GM19463 (cell line): ENCODE results near the gene PRKAG2.
"Not testable (repeated sequence)": the region's sequence is repeated elsewhere in the genome, so short reads cannot be mapped to it uniquely, and the experiment has no call there.

ENCODE experiments used
- ATAC-seq: cut with Tn5 transposase; IDR thresholded peaks from one replicate; pipeline ENCODE4 v1.9.1; 2021; ENCODE audit warnings: mild to moderate bottlenecking, moderate library complexity; ENCODE audit not compliant: unreplicated experiment

The PRKAG2 gene

DNA sequence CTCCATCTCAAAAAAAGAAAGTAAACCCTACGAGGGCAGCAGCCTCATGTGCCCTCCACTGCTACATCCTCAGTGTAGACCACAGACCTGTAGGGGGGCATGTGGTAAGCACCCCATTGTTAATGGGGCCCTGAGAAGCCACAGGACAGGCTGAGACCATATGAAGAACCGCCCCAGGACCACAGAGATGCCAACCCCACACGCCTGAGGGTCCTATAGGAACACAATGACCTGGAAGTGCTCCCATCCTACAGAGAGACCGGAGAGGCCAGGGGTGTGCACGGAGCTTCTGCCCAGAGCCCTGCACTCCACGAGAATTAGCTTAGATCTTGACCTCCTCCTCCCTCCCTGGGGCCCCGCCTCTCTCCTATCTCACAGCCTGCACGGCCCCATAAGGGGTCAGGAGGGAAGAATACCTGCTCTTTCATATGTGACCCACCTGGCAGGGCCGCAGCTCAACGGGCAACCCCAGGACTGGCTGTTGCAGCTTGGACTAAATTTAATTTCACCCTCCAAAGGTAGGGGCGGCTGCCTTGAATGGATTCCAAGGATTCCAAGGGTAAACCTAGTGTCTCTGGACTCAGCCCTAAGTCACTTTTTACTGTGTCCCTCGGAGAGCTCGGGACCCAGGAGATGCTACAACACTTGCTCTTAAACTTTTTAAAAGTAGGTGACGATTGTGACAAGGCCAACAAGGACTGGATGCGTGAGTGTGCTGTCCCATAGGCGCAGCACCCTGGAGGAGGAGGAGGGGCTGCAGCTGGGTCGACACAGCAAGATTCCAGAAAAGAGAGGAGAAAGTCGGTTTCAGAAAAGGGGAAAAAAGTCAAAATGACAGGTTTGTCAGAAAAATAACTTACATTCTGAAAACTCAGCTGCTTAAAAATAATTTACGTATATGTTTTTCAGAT is 24.2 kb downstream of the PRKAG2 start:
- no peak for ATAC-seq

DNA sequence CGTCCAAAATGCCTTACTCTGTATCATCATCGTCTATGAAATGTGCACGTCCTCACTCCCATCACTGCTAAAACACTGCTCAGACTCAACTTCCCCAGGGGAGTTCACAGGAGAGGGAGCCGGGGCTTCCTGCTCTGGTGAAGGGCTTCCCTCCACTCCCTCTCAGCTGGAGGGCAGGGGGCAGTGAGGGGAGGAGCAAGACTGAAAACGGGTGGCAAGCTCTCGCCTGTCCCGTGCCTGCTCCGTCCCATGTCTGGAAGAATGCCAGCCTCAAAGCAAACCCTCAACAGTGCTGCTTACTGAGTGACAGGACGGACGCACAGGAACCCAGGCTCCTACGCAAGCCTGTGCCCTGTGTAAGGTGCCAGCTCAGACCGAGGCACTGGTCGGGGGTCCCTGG is 25.1 kb downstream of the PRKAG2 start:
- ATAC-seq = no peak

GRCh38 chr7:151851145-151851751 is 25.7 kb downstream of the PRKAG2 start:
- peak; percentile 46 for ATAC-seq

GRCh38 chr7:151850491-151851124 is 26.3 kb downstream of the PRKAG2 start:
- ATAC-seq = no peak

- ATAC-seq = no peak
Measured at GRCh38 chr7:151849879-151850260, 27.0 kb downstream of the PRKAG2 start.

DNA sequence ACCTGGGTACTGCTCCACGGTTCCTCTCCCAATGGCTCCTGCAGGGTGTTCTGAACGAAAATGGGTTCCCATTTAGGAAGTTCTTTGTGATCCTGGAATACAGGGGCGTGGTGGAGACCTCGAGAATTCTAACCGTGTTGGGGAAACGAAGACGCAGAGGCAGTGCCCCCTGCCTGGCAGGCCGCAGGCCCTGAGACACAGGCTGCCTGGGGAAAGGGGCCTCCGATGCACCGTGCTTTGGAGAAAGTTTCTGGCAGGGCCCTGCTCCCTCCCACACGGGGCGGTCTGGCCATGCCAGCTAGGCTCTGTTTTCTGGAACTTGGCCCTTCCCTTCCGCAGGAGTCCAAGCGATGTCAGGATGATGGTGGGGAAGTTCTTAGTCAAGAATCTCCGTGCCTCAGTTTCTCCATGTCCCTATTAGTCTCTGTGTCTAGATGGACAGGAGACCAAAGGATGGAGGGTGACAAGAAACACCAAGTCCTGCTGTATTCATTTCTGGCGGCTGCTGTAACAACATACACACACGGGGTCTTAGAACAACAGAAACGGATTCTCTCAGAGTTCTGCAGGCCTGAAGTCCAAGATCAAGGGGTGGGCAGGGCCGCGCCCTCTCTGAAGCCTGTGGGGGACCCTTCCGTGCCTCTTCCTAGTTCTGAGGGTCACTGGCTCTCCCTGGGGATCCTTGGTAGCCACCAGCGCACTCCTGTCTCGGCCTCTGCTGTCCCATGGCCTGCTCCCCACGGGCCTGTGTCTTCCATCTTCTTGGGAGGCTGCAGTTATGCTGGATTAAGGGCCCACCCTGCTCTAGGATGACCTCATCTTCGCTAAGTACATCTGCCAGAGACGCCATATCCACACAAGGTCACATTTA is 27.7 kb downstream of the PRKAG2 start:
- ATAC-seq = no peak

DNA sequence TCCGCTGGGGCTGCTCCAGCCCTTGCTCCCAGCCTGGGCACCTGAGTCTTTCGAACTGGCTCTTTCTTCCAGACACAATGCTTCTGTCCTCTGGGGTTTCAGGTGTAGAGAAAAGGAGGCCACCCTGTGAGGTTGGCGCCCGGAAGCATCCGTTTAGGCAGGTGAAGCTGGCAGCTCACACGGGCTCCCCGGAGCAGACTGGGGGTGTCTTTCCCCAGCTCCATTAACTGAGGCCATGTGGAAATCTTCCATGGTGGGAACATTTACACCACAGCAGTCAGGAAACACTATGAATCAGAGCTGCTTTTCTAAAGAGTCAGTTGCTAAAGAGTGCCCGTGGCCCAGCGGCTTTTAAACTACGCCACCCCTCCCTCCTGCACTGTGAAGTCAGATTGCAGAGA is 29.2 kb downstream of the PRKAG2 start:
- ATAC-seq = no peak

GRCh38 chr7:151847136-151847535 is 29.8 kb downstream of the PRKAG2 start:
- no peak for ATAC-seq

DNA sequence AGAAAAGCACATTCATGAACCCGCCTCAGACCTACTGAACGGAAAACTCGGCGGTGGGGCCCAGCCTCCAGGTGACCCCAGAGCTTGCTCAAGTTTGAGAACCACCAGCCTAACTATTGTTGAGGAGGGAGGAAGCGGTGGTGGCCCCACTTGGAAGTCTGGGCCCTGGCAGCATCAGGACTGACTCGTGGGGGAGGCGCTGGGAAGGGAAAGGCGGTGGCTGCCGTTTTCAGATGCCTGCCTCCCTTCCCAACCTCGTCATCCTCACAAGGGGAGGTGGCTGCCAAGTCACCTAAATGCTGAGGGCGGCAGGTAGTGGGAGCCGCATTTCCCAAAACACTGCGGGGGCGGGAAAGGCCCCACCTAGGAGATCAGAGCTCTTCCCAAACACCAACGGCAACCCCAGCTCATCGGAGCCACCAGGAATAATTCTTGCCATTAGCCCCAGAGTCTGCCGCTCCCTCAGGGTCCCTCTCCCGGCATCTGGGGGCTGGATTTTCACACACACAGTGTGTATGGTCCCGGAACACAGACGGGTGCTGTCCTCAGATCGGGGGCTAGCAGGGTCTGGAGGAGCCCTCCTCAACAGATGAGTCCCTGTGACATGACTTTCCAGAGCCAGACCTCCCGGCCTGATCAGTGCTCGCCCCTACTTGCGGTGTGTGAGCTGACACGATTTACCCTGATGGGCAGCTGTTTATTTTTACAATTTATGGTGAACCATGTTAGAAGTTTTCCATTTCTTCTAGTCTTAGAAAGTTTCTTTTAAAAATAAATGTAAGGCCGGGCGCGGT is 31.3 kb downstream of the PRKAG2 start:
- no peak for ATAC-seq

GRCh38 chr7:151844825-151845200 is 32.1 kb downstream of the PRKAG2 start:
- no peak for ATAC-seq

- no peak for ATAC-seq
Measured at GRCh38 chr7:151844071-151844824, 32.7 kb downstream of the PRKAG2 start.

DNA sequence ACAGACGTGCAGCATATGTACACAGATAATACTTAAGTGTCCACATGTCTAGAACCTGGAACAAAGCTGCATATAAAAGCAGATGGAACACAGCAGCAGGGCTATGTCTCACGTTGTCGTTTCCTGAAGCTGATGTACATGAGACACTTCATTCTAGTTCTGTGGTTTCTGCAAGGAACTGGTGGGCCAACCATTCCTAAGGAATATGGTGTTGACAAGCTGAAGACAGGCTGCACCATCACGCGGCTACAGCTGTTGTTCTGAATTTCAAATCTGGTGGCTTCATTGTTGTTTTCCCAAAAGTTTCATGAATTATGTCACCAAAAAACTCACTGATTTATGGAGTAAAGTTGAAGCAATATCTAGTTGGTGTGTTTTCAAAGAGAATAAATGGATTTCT is 33.7 kb downstream of the PRKAG2 start:
- no peak for ATAC-seq

GRCh38 chr7:151841395-151842051 is 35.4 kb downstream of the PRKAG2 start:
- not testable (repeated sequence) for ATAC-seq

DNA sequence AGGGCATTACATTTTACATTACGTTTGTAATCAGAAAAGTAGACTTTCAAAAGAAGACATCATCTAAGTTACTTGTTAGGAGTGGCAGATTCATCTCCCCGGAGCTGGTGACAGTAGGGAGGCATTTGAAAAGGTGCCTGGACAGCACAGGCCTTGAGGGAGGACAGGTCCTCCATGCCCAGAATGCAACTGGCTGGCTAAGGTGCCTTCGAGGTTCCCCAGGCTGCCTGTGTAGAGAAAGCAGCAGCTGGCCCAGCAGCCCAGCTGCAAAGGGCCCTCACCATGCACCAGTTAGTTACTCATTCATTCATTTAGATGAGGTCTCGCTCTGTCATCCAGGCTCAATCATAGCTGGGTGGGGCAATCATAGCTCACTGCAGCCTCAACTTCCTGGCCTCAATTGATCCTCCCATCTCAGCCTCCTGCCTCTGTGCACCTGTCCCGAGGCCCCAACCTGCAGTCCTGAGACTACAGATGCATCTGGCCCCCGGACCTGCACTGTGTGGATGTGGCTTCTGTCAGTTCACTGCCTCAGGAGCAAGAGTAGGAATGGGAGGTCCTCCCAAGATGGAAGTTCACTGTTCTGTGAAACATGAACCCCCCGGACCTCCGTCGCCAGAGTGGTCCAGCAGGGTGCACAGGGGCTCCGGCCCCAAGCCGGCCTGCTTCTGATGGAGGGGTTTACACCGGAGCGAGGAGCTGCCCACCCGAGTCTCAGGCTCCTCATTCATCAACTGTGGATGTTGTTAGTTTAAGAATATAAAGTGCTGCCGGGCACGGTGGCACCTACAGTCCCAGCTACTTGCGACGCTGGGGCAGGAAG is 36.6 kb downstream of the PRKAG2 start:
- ATAC-seq = no peak

- no peak for ATAC-seq
Measured at GRCh38 chr7:151839451-151839921, 37.4 kb downstream of the PRKAG2 start.

- peak; percentile 64 for ATAC-seq
Measured at GRCh38 chr7:151838861-151839381, 38.0 kb downstream of the PRKAG2 start.

- no peak for ATAC-seq
Measured at GRCh38 chr7:151838072-151838471, 38.8 kb downstream of the PRKAG2 start.
